ENCODE data around the gene ZBTB26.

GRCh38 chr9:122875523-122875922, 55.8 kb downstream of the ZBTB26 start:
- TF ChIP-seq POLR2A (IDR thresholded peaks at IDR 0.05) (no peak), CTCF (IDR thresholded peaks at IDR 0.05) (no peak)

All from body of pancreas (tissue), 4 donors.